ENCODE results near the gene SLC22A14.
"Not testable (repeated sequence)": the region's sequence is repeated elsewhere in the genome, so short reads cannot be mapped to it uniquely, and the experiment has no call there.

Gene SLC22A14

GRCh38 chr3:38281895-38282686, at the start of gene SLC22A14:
Gene SLC22A14 (plus strand): TSS chr3:38282294. CDS start chr3:38306027, 23,733 bp downstream.
- no peak for DNase-seq

- no peak for DNase-seq
Measured at GRCh38 chr3:38232701-38233100, 49.4 kb upstream of the SLC22A14 start.

- DNase-seq: no peak
Measured at GRCh38 chr3:38235466-38235865, 46.6 kb upstream of the SLC22A14 start.

GRCh38 chr3:38238416-38239008, 43.6 kb upstream of the SLC22A14 start:
- no peak for DNase-seq

- DNase-seq: not testable (repeated sequence)
Measured at GRCh38 chr3:38242812-38243211, 39.3 kb upstream of the SLC22A14 start.

GRCh38 chr3:38245930-38246329, 36.2 kb upstream of the SLC22A14 start:
- DNase-seq: no peak

GRCh38 chr3:38247366-38248035, 34.6 kb upstream of the SLC22A14 start:
- DNase-seq: no peak

GRCh38 chr3:38250198-38250597, 31.9 kb upstream of the SLC22A14 start:
- DNase-seq: no peak

- no peak for DNase-seq
Measured at GRCh38 chr3:38251197-38251596, 30.9 kb upstream of the SLC22A14 start.

GRCh38 chr3:38253704-38254103, 28.4 kb upstream of the SLC22A14 start:
- DNase-seq: no peak

GRCh38 chr3:38254872-38255271, 27.2 kb upstream of the SLC22A14 start:
- no peak for DNase-seq

- no peak for DNase-seq
Measured at GRCh38 chr3:38255627-38256026, 26.5 kb upstream of the SLC22A14 start.

- no peak for DNase-seq
Measured at GRCh38 chr3:38257583-38257982, 24.5 kb upstream of the SLC22A14 start.

- no peak for DNase-seq
Measured at GRCh38 chr3:38260474-38260873, 21.6 kb upstream of the SLC22A14 start.

- no peak for DNase-seq
Measured at GRCh38 chr3:38264353-38264771, 17.7 kb upstream of the SLC22A14 start.

GRCh38 chr3:38264779-38265178, 17.3 kb upstream of the SLC22A14 start:
- no peak for DNase-seq

GRCh38 chr3:38265604-38266307, 16.3 kb upstream of the SLC22A14 start, which contains the start of gene SLC22A13:
Gene SLC22A13 (plus strand): TSS chr3:38265812. CDS start chr3:38265861, 49 bp downstream.
- no peak for DNase-seq

- no peak for DNase-seq
Measured at GRCh38 chr3:38266810-38267209, 15.3 kb upstream of the SLC22A14 start.

GRCh38 chr3:38267662-38268061, 14.4 kb upstream of the SLC22A14 start:
- DNase-seq: no peak

- no peak for DNase-seq
Measured at GRCh38 chr3:38268087-38268486, 14.0 kb upstream of the SLC22A14 start.

- no peak for DNase-seq
Measured at GRCh38 chr3:38268522-38268921, 13.6 kb upstream of the SLC22A14 start.

GRCh38 chr3:38270606-38271005, 11.5 kb upstream of the SLC22A14 start:
- no peak for DNase-seq

- DNase-seq: no peak
Measured at GRCh38 chr3:38271553-38271952, 10.5 kb upstream of the SLC22A14 start.

Data from activated CD4-positive, alpha-beta T cell treated with anti-CD3 and anti-CD28 coated beads for 4 hours (primary cell).